K562 (cell line): Measurements from ENCODE around the gene VDAC2. TPM values are rescaled to one million over a fixed set of nuclear protein-coding genes. Genes with fewer than 3 reads are reported as not detected.

Experiments
- ATAC-seq: fragments of 200-7000 bp; cut with Tn5 transposase; 3 replicates; pipeline ENCODE4 v1.9.1; 2020; ENCODE audit warnings: moderate library complexity
- BruUV-seq: library from RNA; stranded (reverse); fragments of 400-500 nt; replicated peaks from 2 replicates; lab custom pipeline; 2021; lab: Mats Ljungman, UMichigan
- CTCF ChIA-PET: fragments of 300-600 bp; formaldehyde crosslinking; extraction: SDS; loops from one replicate; lab custom pipeline; 2021; ENCODE audit warnings: low intra/inter-chr PET ratio; lab: Yijun Ruan, JAX
- POLR2A ChIA-PET: fragments of 300-600, 350-650 bp; sonication (Branson Sonifier 250); formaldehyde crosslinking; extraction: SDS; loops from one replicate; lab custom pipeline; 2021; ENCODE audit warnings: antibody characterized with exemption, inconsistent platforms; lab: Yijun Ruan, JAX
- DNase-seq, 4 experiments: peaks; one replicate each; pipeline versions ENCODE4 v3.0.0 to v3.0.0-alpha.2; 2011 to 2018; ENCODE audit warnings: low spot score in 3 of 4, mixed read lengths in 3 of 4; ENCODE audit errors: extremely low read depth in 1 of 4
- FAIRE-seq: peaks from 2 replicates; lab custom pipeline; 2011; peaks lifted over from hg19 to GRCh38; lab: Jason Lieb, UNC
- H2AFZ ChIP-seq: 2 replicates; pipeline ENCODE4 v1.6.0; 2011; ENCODE audit warnings: low read depth, low read length, control low read depth, inconsistent platforms
- H3K27ac ChIP-seq: fragments of 200-600 bp; 3 replicates; pipeline ENCODE4 v1.8.0; 2011; ENCODE audit warnings: low read depth, mild to moderate bottlenecking, control low read depth, inconsistent platforms, low read length, moderate library complexity, mixed read lengths; ENCODE audit errors: extremely low read depth
- H3K27me3 ChIP-seq, 2 experiments: fragments of 300-600 bp in 1 of 2; 2 replicates in 1 of 2; 3 replicates in 1 of 2; pipeline versions ENCODE4 v1.6.0 to v1.8.0; 2011; ENCODE audit warnings: inconsistent platforms in 2 of 2, low read length in 2 of 2, mild to moderate bottlenecking in 1 of 2, mixed read lengths in 1 of 2, moderate library complexity in 1 of 2; ENCODE audit not compliant: control insufficient read depth in 2 of 2, insufficient read depth in 2 of 2
- H3K36me3 ChIP-seq: fragments of 300-600 bp; 3 replicates; pipeline ENCODE4 v1.8.0; 2011; ENCODE audit warnings: mild to moderate bottlenecking, low read length, inconsistent platforms; ENCODE audit not compliant: control insufficient read depth, insufficient read depth
- H3K4me1 ChIP-seq, 2 experiments: fragments of 200-600 bp in 1 of 2; replicated peaks in 1 of 2; 2 replicates in 1 of 2; 3 replicates in 1 of 2; pipeline versions ENCODE4 v1.5.1 to v1.8.0; 2011; ENCODE audit warnings: inconsistent platforms in 2 of 2, low read length in 2 of 2, mild to moderate bottlenecking in 1 of 2, mixed read lengths in 1 of 2, moderate library complexity in 1 of 2; ENCODE audit not compliant: control insufficient read depth in 2 of 2, insufficient read depth in 2 of 2
- H3K4me2 ChIP-seq: 2 replicates; pipeline ENCODE4 v1.6.1; 2011; ENCODE audit warnings: low read length, control low read depth, inconsistent platforms, mixed read lengths; ENCODE audit not compliant: insufficient read depth
- H3K4me3 ChIP-seq: fragments of 200-600 bp; sonication (generic), shearing (Covaris generic); 2 replicates; pipeline ENCODE4 v1.5.1; 2016; ENCODE audit warnings: control low read depth, inconsistent platforms
- H3K79me2 ChIP-seq: fragments of 200-600 bp; 3 replicates; pipeline ENCODE4 v1.8.0; 2011; ENCODE audit warnings: low read length, inconsistent platforms; ENCODE audit not compliant: control insufficient read depth, insufficient read depth
- H3K9ac ChIP-seq, 2 experiments: 2 replicates each; pipeline versions ENCODE4 v1.6.0 to v1.6.1; 2011; ENCODE audit warnings: low read depth in 2 of 2, low read length in 2 of 2, control low read depth in 1 of 2, inconsistent platforms in 1 of 2, mild to moderate bottlenecking in 1 of 2, mixed read lengths in 1 of 2; ENCODE audit not compliant: insufficient read depth in 1 of 2
- H3K9me1 ChIP-seq: one replicate; pipeline ENCODE4 v1.6.0; 2011; ENCODE audit warnings: inconsistent platforms, mild to moderate bottlenecking, low read length, moderate library complexity; ENCODE audit not compliant: control insufficient read depth, insufficient read depth
- H3K9me3 ChIP-seq: replicated peaks from 2 replicates; pipeline ENCODE4 v1.5.1; 2011; ENCODE audit warnings: low read depth, low read length, inconsistent platforms; ENCODE audit not compliant: control insufficient read depth, insufficient read depth
- H4K20me1 ChIP-seq: replicated peaks from 2 replicates; pipeline ENCODE4 v1.6.1; 2011; ENCODE audit warnings: low read length, inconsistent platforms, mixed read lengths; ENCODE audit not compliant: control insufficient read depth, insufficient read depth
- BRCA1 ChIP-seq, 2 experiments: fragments of 450-650 bp in 1 of 2; sonication (generic) in 1 of 2; formaldehyde crosslinking in 1 of 2; IDR thresholded peaks; 2 replicates each; pipeline versions ENCODE4 v1.5.0 to v1.6.1; 2017 to 2020; ENCODE audit warnings: mild to moderate bottlenecking in 1 of 2, missing genetic modification reagents in 1 of 2
- HEY1 ChIP-seq: fragments of 250-450 bp; sonication (Bioruptor Pico); IDR thresholded peaks from 2 replicates; pipeline ENCODE4 v1.5.0; 2020; ENCODE audit warnings: mild to moderate bottlenecking, moderate library complexity, borderline replicate concordance
- PATZ1 ChIP-seq: fragments of 250-450 bp; sonication (Bioruptor Pico); IDR thresholded peaks from 2 replicates; pipeline ENCODE4 v1.5.0; 2020; ENCODE audit warnings: mild to moderate bottlenecking, borderline replicate concordance
- RBM17 ChIP-seq: fragments of 200-400 bp; formaldehyde crosslinking; IDR thresholded peaks from 2 replicates; pipeline ENCODE4 v1.6.1; 2017; ENCODE audit warnings: low read depth, mild to moderate bottlenecking, low read length, borderline replicate concordance
- STAT5B ChIP-seq: fragments of 250-450 bp; sonication (Bioruptor Pico); IDR thresholded peaks from 2 replicates; pipeline ENCODE4 v1.8.0; 2021; ENCODE audit warnings: mild to moderate bottlenecking, inconsistent platforms
- THAP7 ChIP-seq: fragments of 250-450 bp; sonication (Bioruptor Pico); IDR thresholded peaks from 2 replicates; pipeline ENCODE4 v1.5.0; 2021
- ZFP91 ChIP-seq: sonication (generic); formaldehyde crosslinking; IDR thresholded peaks from 2 replicates; pipeline ENCODE4 v1.8.0; 2022; ENCODE audit warnings: mild to moderate bottlenecking, missing genetic modification reagents
- ZNF197 ChIP-seq: fragments of 200-800 bp; sonication (Bioruptor generic); IDR thresholded peaks from 2 replicates; pipeline ENCODE4 v1.6.1; 2016; ENCODE audit warnings: low read depth, missing genetic modification characterization, missing compliant biosample characterization
- WGBS: fragments of 100-300 bp; shearing (Covaris generic); methylation state at CpG from one replicate; pipeline ENCODE4 v1.1.6; 2016; ENCODE audit warnings: low coverage, mixed read lengths; ENCODE audit not compliant: insufficient coverage; ENCODE audit errors: missing lambda C conversion rate; 5-methylcytosine and 5-hydroxymethylcytosine counted together
- in situ Hi-C: fragments of 300-500 bp; cut with MboI; formaldehyde crosslinking; loops from 4 replicates; pipeline ENCODE4 v1.15.0; 2018; ENCODE audit warnings: inconsistent platforms, mixed read lengths
- intact Hi-C: fragments of 100-400 bp; cut with micrococcal nuclease; formaldehyde crosslinking; loops from 2 replicates; pipeline ENCODE4 v1.14.2; 2022
- polyA plus RNA-seq, 8 experiments: library from polyadenylated mRNA; depleted of rRNA in 4 of 8; stranded (reverse) in 5 of 8; unstranded in 3 of 8; fragments of >200 nt; fragmentation: Nextera tagmentation in 2 of 8; fragmentation: Illumina TruSeq in 1 of 8; extraction: Ambion mirVana in 2 of 8; extraction: Trizol in 1 of 8; gene quantifications; 2 replicates each; pipeline versions ENCODE4 v1.2.1 to v1.2.3, GENCODE V29; 2011 to 2014; ENCODE audit warnings: inconsistent platforms in 1 of 8, missing spikeins in 1 of 8
- total RNA-seq, 7 experiments: library from RNA; depleted of rRNA in 6 of 7; stranded (reverse); fragments of >200 nt in 6 of 7; fragmentation: Illumina TruSeq in 2 of 7; extraction: Trizol in 2 of 7; gene quantifications; 2 replicates each; pipeline versions ENCODE4 v1.2.1 to v1.2.3, GENCODE V29; 2011 to 2021; ENCODE audit warnings: low replicate concordance in 1 of 7

Gene VDAC2
- total and polyA plus RNA-seq, 9 of the 15 experiments (the other 6 are each of a cell fraction or from before 2014, with no cell fraction given): 139 to 450 (median 250) TPM

GRCh38 chr10:75263806-75264205, 53.2 kb downstream of the VDAC2 start (continued):
- TF ChIP-seq ZFP91 (CRISPR knock-in tag) (no peak), RBM17 (no peak)

- Histone ChIP-seq H3K4me2 (no peak overlapping the region), H3K9ac (no peak overlapping the region), H3K9me1 (no peaks in the 10 kb centered on the region), H3K4me1 (peaks cover 0 to 8% of the 10 kb centered on the region in 2 experiments; a peak in 2 of 5 replicates), H3K36me3 (no peaks in the 10 kb centered on the region), H3K9me3 (peaks cover 2% of the 10 kb centered on the region; the same call in 1 of the 2 replicates), H3K79me2 (no peaks in the 10 kb centered on the region), H3K4me3 (no peak overlapping the region), H3K27me3 (peaks cover 15 to 33% of the 10 kb centered on the region in 2 experiments; a peak in 4 of 5 replicates), H3K27ac (no peak overlapping the region), H4K20me1 (no peaks in the 10 kb centered on the region), H2AFZ (no peak overlapping the region)
- CTCF ChIA-PET: no interaction called here
- POLR2A ChIA-PET: no interaction called here
- no peak for DNase-seq
- in situ Hi-C loops (no loop called here), intact Hi-C loops (no loop called here)
- peak; percentile 12; the same call in 1 of the 3 replicates for ATAC-seq
- 15% methylated on average over 6 of the region's 6 CpGs for WGBS
- no TSS peak for BruUV-seq
- FAIRE-seq: no peak
- no peak for TF ChIP-seq BRCA1 (IDR thresholded peaks at IDR 0.05)
- TF ChIP-seq BRCA1 (CRISPR knock-in tag; IDR thresholded peaks at IDR 0.05): no peak
- no peak for TF ChIP-seq ZNF197 (CRISPR knock-in tag)
- no peak for TF ChIP-seq HEY1 (CRISPR knock-in tag)
- TF ChIP-seq THAP7 (CRISPR knock-in tag): no peak
- TF ChIP-seq PATZ1 (CRISPR knock-in tag): no peak
- no peak for TF ChIP-seq STAT5B (CRISPR knock-in tag)
These were observed 55.3 kb downstream of the VDAC2 start for GRCh38 chr10:75265856-75266255.
